Skeletal muscle tissue (tissue), 4 donors: ENCODE results near the gene TMEM240. TPM values are rescaled to one million over a fixed set of nuclear protein-coding genes. Genes with fewer than 3 reads are reported as not detected.
"Not testable (repeated sequence)": the region's sequence is repeated elsewhere in the genome, so short reads cannot be mapped to it uniquely, and the experiment has no call there.

Experiments used
- H3K27ac ChIP-seq: one replicate; pipeline ENCODE4 v1.7.0; 2013; ENCODE audit warnings: mild to moderate bottlenecking, low read depth, low read length, inconsistent platforms
- H3K27me3 ChIP-seq, 3 donors: one replicate each; pipeline ENCODE4 v1.7.0; 2013; ENCODE audit warnings: low read length in 3 of 3; ENCODE audit not compliant: control insufficient read depth in 3 of 3, insufficient read depth in 3 of 3
- H3K36me3 ChIP-seq, 3 donors: one replicate each; pipeline ENCODE4 v1.7.0; 2013; ENCODE audit warnings: low read length in 3 of 3; ENCODE audit not compliant: control insufficient read depth in 3 of 3, insufficient read depth in 3 of 3
- H3K4me1 ChIP-seq, 3 donors: one replicate each; pipeline ENCODE4 v1.7.0; 2013; ENCODE audit warnings: low read length in 3 of 3, mild to moderate bottlenecking in 3 of 3; ENCODE audit not compliant: control insufficient read depth in 3 of 3, insufficient read depth in 3 of 3
- H3K4me3 ChIP-seq, 3 donors: one replicate each; pipeline ENCODE4 v1.7.0; 2013; ENCODE audit warnings: low read length in 3 of 3
- H3K9ac ChIP-seq, 3 donors: one replicate each; pipeline ENCODE4 v1.7.0; 2013; ENCODE audit warnings: low read length in 3 of 3, mild to moderate bottlenecking in 3 of 3, moderate library complexity in 2 of 3, low read depth in 1 of 3
- H3K9me3 ChIP-seq, 3 donors: one replicate each; pipeline ENCODE4 v1.7.0; 2013; ENCODE audit warnings: low read length in 3 of 3; ENCODE audit not compliant: control insufficient read depth in 3 of 3
- total RNA-seq: library from RNA; depleted of rRNA; stranded (reverse); fragments of >200 nt; gene quantifications from one replicate; pipeline ENCODE4 v1.2.3, GENCODE V29; 2014
- donor health status: Osteomylitis.

TMEM240 gene
- total RNA-seq, 1 donor from 2014 or later = 2.1 TPM

DNA sequence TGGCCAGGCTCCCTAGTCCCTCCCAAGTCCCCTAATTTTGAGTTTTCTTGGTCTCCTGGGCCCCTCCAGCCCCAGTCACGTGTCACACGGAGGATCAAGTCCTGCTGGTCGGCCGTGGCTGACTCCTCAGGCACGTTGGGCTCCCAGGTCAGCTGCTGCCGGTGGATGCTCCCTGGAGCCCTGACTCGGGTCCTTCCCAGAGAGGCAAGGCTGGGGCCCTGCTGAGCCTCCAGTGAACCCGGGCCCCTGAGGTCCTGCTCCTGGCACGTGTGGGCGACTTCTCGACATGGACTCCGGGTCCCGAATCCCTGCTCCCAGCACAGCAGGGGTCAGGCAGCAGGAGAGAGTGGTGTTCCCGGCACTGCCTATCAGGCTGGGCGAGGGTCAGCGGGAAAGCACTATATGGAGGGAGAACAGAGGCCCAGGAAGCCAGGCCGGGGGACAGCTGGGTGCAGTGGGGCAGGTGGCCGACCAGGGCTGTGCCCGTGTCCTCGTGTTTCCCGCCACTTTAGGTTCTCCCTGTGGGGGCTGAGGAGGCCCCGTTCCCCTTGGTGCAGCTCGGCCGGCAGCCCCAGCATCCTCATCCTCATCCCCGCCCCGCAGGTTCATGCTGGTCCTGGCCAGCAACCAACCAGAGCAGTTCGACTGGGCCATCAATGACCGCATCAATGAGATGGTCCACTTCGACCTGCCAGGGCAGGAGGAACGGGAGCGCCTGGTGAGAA is 13.2 kb downstream of the TMEM240 start:
- H3K4me3 ChIP-seq = no peak overlapping the region
- peaks cover 11 to 13% (median 12%) of the 10 kb centered on the region in 3 donors for H3K36me3 ChIP-seq
- no peaks in the 10 kb centered on the region for H3K27me3 ChIP-seq
- H3K27ac ChIP-seq = no peak overlapping the region
- no peaks in the 10 kb centered on the region for H3K9me3 ChIP-seq
- H3K9ac ChIP-seq = no peak overlapping the region
- no peaks in the 10 kb centered on the region for H3K4me1 ChIP-seq

DNA sequence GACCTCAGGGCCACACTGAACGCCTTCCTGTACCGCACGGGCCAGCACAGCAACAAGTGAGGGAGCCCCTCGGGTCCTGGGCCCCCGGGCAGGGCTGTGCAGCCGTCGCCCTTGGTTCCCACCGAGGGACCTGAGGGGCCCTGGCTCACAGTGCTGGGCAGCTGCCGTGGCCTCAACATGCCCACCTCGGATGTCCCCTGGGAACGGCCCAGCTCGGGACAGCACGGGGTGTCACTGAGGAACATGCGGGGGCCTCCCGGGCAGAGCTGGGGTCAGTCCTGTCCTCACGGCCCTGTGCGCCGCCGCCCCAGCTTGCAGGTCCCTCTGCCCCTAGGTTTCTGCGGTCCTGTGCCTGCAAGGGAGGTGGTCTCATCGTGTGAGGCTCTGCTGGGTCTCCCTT is 13.9 kb downstream of the TMEM240 start:
- H3K36me3 ChIP-seq = peaks cover 12 to 14% (median 12%) of the 10 kb centered on the region in 3 donors
- H3K4me3 ChIP-seq = not testable (repeated sequence)

DNA sequence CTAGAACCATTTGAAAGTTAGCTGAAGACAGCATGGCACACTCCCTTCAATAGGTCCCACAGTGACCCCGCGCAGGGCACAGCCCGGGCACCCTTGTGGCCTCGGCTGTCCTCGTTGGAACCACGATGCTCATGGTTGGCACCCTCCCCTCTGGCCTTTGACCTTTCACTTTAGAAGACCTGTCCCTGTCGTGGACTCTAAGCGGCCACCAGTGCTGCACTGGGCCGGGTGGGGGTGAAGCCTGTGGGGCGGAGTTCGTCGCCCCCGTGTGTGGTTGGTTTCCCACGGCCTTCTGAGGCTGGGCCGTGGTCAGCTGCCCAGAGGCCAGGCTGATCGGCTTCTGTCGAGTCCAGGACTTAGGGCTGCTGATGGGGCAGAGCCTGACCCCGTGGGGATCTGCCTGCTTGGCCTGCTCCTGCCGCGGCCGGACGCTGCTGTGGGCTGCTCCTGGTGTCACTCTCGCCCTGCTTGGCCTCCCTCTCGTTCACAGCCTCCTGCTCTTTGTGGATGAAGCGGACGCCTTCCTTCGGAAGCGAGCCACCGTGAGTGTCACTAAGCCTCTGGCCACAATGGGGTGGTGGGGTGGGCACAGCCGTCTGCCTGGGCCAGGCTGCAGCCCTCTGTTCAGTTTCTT is 15.6 kb downstream of the TMEM240 start:
- peaks cover 16 to 23% (median 17%) of the 10 kb centered on the region in 3 donors for H3K36me3 ChIP-seq
- H3K9me3 ChIP-seq, H3K27me3 ChIP-seq: not testable (repeated sequence)

More for the DNA sequence above, 13.9 kb downstream of the TMEM240 start:
- H3K9ac ChIP-seq, H3K9me3 ChIP-seq, H3K27ac ChIP-seq, H3K4me1 ChIP-seq, H3K27me3 ChIP-seq: not testable (repeated sequence)

DNA sequence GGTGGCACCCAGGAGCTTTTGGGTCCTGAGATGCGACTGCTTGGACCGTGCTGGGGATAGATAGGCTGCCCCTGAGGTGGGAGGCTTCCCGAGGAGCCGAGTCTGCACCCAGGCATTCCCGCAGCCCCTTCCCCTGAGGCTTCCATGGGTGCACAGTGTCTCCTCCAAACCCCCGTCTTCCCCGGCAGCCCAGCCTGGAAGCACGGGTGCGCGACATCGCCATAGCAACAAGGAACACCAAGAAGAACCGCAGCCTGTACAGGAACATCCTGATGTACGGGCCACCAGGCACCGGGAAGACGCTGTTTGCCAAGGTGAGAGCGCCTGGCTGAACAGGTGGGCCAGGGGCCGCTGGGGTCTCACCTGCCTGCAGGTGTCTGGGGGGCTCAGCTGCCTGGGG is 16.8 kb downstream of the TMEM240 start:
- H3K4me3 ChIP-seq, H3K9ac ChIP-seq, H3K4me1 ChIP-seq, H3K27ac ChIP-seq, H3K9me3 ChIP-seq, H3K27me3 ChIP-seq: not testable (repeated sequence)
- H3K36me3 ChIP-seq = peaks cover 12 to 17% (median 13%) of the 10 kb centered on the region in 3 donors

More for the DNA sequence above, 15.6 kb downstream of the TMEM240 start:
- not testable (repeated sequence) for H3K9ac ChIP-seq, H3K4me3 ChIP-seq, H3K27ac ChIP-seq, H3K4me1 ChIP-seq

DNA sequence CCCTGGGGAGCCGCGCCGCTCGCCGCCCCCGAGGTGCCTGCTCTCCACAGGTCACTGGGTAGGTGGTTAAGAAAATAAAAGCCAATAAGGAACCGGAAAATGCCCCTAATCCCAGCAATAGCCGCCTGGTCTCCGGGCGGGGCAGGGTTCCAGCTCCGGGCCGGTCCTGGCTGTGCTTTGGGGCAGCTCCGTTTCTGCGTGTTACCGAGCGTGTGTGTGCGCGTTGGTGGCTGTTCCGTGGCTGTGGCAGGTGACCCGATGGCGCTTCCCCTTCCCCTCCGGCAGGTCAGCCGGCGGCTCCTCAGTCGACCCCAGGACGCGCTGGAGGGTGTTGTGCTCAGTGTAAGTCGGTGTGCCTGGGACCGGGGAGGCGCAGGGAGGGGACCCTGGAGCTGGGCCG is 17.2 kb downstream of the TMEM240 start:
- H3K9ac ChIP-seq, H3K9me3 ChIP-seq, H3K4me1 ChIP-seq, H3K4me3 ChIP-seq, H3K27ac ChIP-seq, H3K27me3 ChIP-seq: not testable (repeated sequence)
- H3K36me3 ChIP-seq = peaks cover 14 to 19% (median 14%) of the 10 kb centered on the region in 3 donors

DNA sequence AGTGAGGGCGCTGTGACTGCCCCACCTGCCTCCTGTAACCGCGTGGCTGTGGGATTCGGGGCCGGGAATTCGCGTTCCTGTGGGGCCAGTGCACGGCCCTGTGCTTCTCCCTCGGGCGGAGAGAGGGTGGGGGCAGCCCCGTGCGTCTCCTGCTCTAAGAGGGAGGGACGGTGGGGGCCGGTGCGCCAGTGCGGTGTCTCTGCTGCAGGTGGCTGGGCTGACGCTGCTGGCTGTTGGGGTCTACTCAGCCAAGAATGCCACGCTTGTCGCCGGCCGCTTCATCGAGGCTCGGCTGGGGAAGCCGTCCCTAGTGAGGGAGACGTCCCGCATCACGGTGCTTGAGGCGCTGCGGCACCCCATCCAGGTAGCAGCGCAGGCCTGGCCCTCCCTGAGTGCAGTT is 17.9 kb downstream of the TMEM240 start:
- not testable (repeated sequence) for H3K4me1 ChIP-seq, H3K9ac ChIP-seq, H3K27ac ChIP-seq, H3K4me3 ChIP-seq, H3K9me3 ChIP-seq, H3K27me3 ChIP-seq
- peaks cover 19 to 22% (median 20%) of the 10 kb centered on the region in 3 donors for H3K36me3 ChIP-seq

DNA sequence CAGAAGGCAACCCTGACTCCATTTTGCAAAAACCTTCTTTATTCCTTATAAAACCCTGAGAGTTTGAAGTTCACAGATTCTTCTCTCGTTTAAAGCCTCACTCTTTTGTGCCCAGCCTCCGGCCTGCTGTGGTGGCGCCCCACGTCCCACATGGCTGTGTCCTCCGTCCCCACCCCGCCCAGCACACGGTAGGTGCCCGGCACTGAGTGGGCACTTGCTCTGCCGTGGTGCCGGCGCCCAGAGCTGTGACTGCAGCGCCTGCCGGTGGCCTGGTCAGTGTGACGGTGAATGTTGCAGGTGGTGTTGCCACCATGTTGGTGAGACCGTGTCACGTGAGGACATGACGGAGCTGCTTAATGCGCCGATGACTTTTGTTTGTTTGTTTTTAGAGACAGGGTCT is 19.1 kb downstream of the TMEM240 start:
- no peak overlapping the region for H3K4me3 ChIP-seq
- no peak overlapping the region for H3K9ac ChIP-seq

DNA sequence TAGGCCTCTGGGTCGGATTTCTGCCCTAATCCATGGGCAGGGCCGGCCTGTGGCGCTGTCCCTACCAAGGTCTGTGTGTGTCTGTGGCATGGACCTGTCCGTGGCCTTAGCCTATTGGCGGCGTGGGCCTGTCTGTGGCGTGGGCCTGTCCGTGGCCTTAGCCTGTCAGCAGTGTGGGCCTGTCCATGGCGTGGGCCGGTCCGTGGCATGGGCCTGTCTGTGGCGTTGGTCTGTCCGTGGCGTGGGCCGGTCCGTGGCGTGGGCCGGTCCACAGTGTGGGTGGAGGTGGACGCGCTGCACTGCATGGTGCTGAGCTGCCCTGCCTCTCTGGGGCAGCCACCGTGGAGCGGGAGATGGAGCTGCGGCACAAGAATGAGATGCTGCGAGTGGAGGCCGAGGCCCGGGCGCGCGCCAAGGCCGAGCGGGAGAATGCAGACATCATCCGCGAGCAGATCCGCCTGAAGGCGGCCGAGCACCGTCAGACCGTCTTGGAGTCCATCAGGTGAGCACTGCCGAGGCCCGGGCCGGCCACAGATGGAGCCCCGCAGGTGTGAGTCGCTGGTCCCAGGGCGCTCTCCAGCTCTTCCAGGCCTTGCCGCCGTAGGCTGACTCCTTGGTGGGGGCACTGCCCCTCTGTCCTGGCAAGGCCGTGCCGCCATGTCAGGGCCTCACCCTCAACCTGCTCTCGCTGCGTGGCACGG is 20.5 kb downstream of the TMEM240 start:
- not testable (repeated sequence) for H3K4me1 ChIP-seq, H3K4me3 ChIP-seq, H3K27me3 ChIP-seq, H3K9me3 ChIP-seq, H3K27ac ChIP-seq, H3K9ac ChIP-seq
- peaks cover 16 to 20% (median 20%) of the 10 kb centered on the region in 3 donors for H3K36me3 ChIP-seq

More for the DNA sequence above, 19.1 kb downstream of the TMEM240 start:
- H3K4me1 ChIP-seq = no peaks in the 10 kb centered on the region
- H3K27ac ChIP-seq = no peak overlapping the region
- H3K9me3 ChIP-seq = no peaks in the 10 kb centered on the region
- H3K27me3 ChIP-seq = no peaks in the 10 kb centered on the region
- H3K36me3 ChIP-seq = peaks cover 18 to 22% (median 20%) of the 10 kb centered on the region in 3 donors

DNA sequence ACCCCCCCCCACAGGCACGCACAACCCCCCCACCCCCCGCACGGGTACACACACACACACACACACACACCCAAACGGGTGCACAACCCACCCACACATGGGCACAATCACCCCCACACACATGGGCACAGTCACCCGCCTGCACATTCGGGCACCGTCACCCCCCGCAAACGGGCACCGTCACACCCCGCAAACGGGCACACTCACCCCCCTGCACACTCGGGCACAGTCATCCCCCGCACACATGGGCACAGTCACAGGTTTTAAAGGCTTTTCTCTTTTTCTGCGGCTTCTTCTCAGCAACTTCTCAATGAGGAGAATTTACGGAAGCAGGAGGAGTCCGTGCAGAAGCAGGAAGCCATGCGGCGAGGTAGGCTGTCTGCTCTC is 21.8 kb downstream of the TMEM240 start:
- H3K27me3 ChIP-seq, H3K27ac ChIP-seq, H3K4me3 ChIP-seq, H3K9me3 ChIP-seq, H3K9ac ChIP-seq, H3K4me1 ChIP-seq: not testable (repeated sequence)
- H3K36me3 ChIP-seq = peaks cover 14 to 20% (median 19%) of the 10 kb centered on the region in 3 donors
